NCI-H460 (cell line): ENCODE data around the gene TNN. TPM values are rescaled to one million over a fixed set of nuclear protein-coding genes. Genes with fewer than 3 reads are reported as not detected.

Experiments
- small RNA-seq, 2 experiments: library from RNA; depleted of rRNA; stranded (forward); fragments of <200 nt; gene quantifications; one replicate each; pipeline ENCODE3, GENCODE V24; 2014
- total RNA-seq: library from RNA; depleted of rRNA; stranded (reverse); fragments of >200 nt; shearing (Covaris generic); gene quantifications from 2 replicates; pipeline ENCODE4 v1.2.3, GENCODE V29; 2014; rRNA removed

The TNN gene
- total RNA-seq, 1 experiment from 2014 or later, result not detected

Small RNA genes lying within 50 kb of the gene (small RNA-seq; reads per million reads assigned to genes)
- 0 reads per million in 2 experiments for gene RF00019

Other genes with a start within 250 kb of the TNN start
- 644 and 1,006 TPM in 2 replicates for gene CACYBP, start 67.9 kb upstream of the TNN start, total RNA-seq
- 45.5 and 55.1 TPM in 2 replicates for gene MRPS14, start 44.4 kb upstream of the TNN start, total RNA-seq
- gene KIAA0040, start 124.9 kb downstream of the TNN start, total RNA-seq, result 4.2 and 5.0 TPM in 2 replicates